Kidney (tissue), 14 donors: ENCODE measurements around the gene DUS1L. TPM values are rescaled to one million over a fixed set of nuclear protein-coding genes. Genes with fewer than 3 reads are reported as not detected.

Source experiments
- DNase-seq, 5 donors: peaks; one replicate each; pipeline ENCODE4 v3.0.0-alpha.2; 2013 to 2020
- FAIRE-seq: peaks from 2 replicates; lab custom pipeline; 2012; peaks lifted over from hg19 to GRCh38; lab: Jason Lieb, UNC
- H3K27ac ChIP-seq, 2 donors: one replicate each; pipeline ENCODE4 v1.7.0; 2013; ENCODE audit warnings: low read depth in 2 of 2, low read length in 2 of 2, inconsistent platforms in 1 of 2
- H3K27me3 ChIP-seq: one replicate; pipeline ENCODE4 v1.7.1; 2013; ENCODE audit warnings: low read length, inconsistent platforms; ENCODE audit not compliant: control insufficient read depth, insufficient read depth
- H3K36me3 ChIP-seq, 3 donors: one replicate each; pipeline versions ENCODE4 v1.7.0 to v1.7.1; 2013; ENCODE audit warnings: low read length in 3 of 3, control low read depth in 1 of 3, inconsistent platforms in 1 of 3; ENCODE audit not compliant: insufficient read depth in 3 of 3, control insufficient read depth in 2 of 3
- H3K4me1 ChIP-seq, 3 donors: one replicate each; pipeline versions ENCODE4 v1.7.0 to v1.7.1; 2013; ENCODE audit warnings: low read length in 3 of 3, inconsistent platforms in 1 of 3, low read depth in 1 of 3; ENCODE audit not compliant: control insufficient read depth in 2 of 3, insufficient read depth in 2 of 3
- H3K4me3 ChIP-seq, 3 donors: one replicate each; pipeline versions ENCODE4 v1.7.0 to v1.8.1; 2013; ENCODE audit warnings: low read length in 3 of 3, control low read depth in 1 of 3, inconsistent platforms in 1 of 3
- H3K9ac ChIP-seq, 3 donors: one replicate each; pipeline versions ENCODE4 v1.7.0 to v1.7.1; 2013; ENCODE audit warnings: low read length in 3 of 3, control low read depth in 1 of 3, inconsistent platforms in 1 of 3
- H3K9me3 ChIP-seq, 3 donors: one replicate each; pipeline versions ENCODE4 v1.7.0 to v1.7.1; 2013; ENCODE audit warnings: low read length in 3 of 3, control low read depth in 1 of 3, inconsistent platforms in 1 of 3; ENCODE audit not compliant: control insufficient read depth in 2 of 3, insufficient read depth in 1 of 3
- intact Hi-C: fragments of 100-400 bp; cut with DNase I; formaldehyde crosslinking; loops from one replicate; pipeline ENCODE4 v1.11.1; 2022
- polyA plus RNA-seq: library from polyadenylated mRNA; stranded (reverse); fragments of 350-450 nt; fragmentation: Illumina TruSeq; extraction: RNeasy Lipid Tissue Mini Kit (QIAGEN cat#74804); gene quantifications from one replicate; pipeline ENCODE4 v1.2.3, GENCODE V29; 2014; ENCODE audit warnings: low read depth, low replicate concordance; ENCODE audit not compliant: insufficient read depth
- total RNA-seq: library from RNA; stranded (reverse); fragmentation: NEBNext Ultra II Directional; extraction: Animal tissue kit (Norgen Biotek cat#: 25700); gene quantifications from one replicate; pipeline ENCODE4 v1.2.1, GENCODE V29; 2021
- TF ChIP-seq, protein P1 (sequence below): IDR thresholded peaks from 3 replicates; pipeline ENCODE4 v1.5.1; 2012; ENCODE audit warnings: mild to moderate bottlenecking, moderate library complexity, borderline replicate concordance; ENCODE audit not compliant: insufficient read depth; ENCODE audit errors: extremely low read depth
- donor health status: control.
- donor health status: control.
- donor health status: control.
- donor health status: control.
- donor health status: control.
- donor health status: DM: yes; HTN: yes; CAD: no.
- donor health status: Normal renal cell carcinoma (clear cell type).

Gene DUS1L
- total and polyA plus RNA-seq, 2 donors from 2014 or later = 84.8 to 102 TPM

DNA sequence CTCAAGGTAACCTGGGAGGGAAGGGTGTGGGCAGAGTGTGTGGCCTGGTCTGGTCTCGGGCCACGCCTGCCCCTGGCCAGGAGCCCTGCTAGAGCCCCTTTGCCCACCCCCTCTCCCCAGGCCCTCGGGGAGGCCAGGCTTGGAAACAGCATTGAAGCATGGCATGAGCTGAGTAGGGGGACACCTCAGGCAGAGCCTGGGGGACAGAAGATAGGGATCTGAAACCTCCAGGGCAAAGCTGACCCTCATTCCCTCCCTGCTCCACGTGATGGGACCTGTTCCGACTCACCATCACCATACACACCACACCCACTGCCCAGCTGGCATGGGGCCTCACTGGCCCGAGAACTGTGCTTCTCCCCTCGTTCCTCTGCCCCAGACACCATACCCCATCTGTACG lies 16.5 kb downstream of the DUS1L start:
- H3K27ac ChIP-seq = no peak overlapping the region
- H3K9ac ChIP-seq = no peak overlapping the region
- H3K36me3 ChIP-seq = peaks cover 2 to 3% (median 3%) of the 10 kb centered on the region in 3 donors
- FAIRE-seq (no peak), DNase-seq (no peak)
- no peak overlapping the region for H3K4me3 ChIP-seq
- intact Hi-C loops = no loop called here
- H3K27me3 ChIP-seq = no peaks in the 10 kb centered on the region
- H3K9me3 ChIP-seq = no peaks in the 10 kb centered on the region
- peaks cover 0 to 23% (median 8%) of the 10 kb centered on the region in 3 donors for H3K4me1 ChIP-seq
- TF ChIP-seq, protein P1, sequence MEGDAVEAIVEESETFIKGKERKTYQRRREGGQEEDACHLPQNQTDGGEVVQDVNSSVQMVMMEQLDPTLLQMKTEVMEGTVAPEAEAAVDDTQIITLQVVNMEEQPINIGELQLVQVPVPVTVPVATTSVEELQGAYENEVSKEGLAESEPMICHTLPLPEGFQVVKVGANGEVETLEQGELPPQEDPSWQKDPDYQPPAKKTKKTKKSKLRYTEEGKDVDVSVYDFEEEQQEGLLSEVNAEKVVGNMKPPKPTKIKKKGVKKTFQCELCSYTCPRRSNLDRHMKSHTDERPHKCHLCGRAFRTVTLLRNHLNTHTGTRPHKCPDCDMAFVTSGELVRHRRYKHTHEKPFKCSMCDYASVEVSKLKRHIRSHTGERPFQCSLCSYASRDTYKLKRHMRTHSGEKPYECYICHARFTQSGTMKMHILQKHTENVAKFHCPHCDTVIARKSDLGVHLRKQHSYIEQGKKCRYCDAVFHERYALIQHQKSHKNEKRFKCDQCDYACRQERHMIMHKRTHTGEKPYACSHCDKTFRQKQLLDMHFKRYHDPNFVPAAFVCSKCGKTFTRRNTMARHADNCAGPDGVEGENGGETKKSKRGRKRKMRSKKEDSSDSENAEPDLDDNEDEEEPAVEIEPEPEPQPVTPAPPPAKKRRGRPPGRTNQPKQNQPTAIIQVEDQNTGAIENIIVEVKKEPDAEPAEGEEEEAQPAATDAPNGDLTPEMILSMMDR = no peak

DNA sequence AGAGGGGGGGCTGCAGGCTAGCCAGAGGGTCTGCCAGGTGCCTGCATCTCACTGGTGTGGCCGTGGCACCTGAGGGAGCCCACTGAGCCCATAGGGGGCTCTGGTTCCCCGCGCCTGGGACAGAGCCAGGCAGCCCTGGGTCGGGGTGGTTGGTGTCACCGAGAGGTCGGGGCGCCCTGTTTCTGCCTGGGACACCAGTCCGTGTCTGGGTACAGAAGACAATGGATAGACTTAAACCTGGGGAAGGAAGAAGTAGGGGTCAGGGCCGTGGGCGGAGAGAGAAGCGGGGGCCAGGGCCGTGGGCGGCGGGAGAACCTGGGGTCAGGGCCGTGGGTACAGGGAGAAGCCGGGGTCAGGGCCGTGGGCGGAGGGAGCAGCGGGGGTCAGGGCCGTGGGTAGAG lies 17.0 kb downstream of the DUS1L start:
- H3K4me3 ChIP-seq = no peak overlapping the region
- no peaks in the 10 kb centered on the region for H3K27me3 ChIP-seq
- DNase-seq (no peak), FAIRE-seq (no peak)
- TF ChIP-seq, protein P1 = no peak
- no peaks in the 10 kb centered on the region for H3K9me3 ChIP-seq
- H3K27ac ChIP-seq = no peak overlapping the region
- H3K9ac ChIP-seq = no peak overlapping the region
- peaks cover 0 to 20% (median 8%) of the 10 kb centered on the region in 3 donors for H3K4me1 ChIP-seq
- intact Hi-C loops = no loop called here
- peaks cover 0 to 3% (median 2%) of the 10 kb centered on the region in 3 donors for H3K36me3 ChIP-seq

DNA sequence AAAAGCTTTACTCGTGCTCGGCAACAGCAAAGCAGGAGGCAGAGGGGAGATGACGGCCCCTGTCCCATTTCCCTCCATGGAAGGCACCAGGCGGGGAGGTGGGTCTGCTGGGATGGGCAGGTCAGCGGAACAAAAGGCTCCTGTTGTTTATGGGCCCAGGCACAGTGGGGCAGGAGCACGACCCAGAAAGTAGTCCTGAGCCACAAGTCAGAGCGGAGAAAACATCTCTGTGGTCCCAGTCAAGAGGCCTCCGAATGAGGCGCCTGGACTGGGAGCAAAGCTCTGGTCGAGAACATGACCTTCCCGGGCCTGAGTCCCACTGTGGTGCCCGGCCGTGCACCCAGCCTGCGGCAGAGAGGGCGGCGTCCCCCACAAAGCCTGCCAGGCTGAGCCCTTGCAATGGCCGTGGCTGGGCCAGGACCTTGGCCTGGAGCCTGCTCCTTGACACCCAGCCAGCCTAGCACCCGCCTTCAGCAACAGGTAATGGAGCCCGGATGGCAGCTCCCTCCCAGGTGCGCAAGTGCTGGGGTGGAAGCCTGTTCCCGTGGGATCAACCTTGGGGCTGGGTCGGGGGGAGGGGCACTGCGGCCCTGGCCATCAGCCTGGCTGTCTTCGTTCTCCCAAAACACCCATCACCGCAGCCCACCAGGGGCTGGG lies 17.6 kb downstream of the DUS1L start:
- Histone ChIP-seq H3K4me3 (no peak overlapping the region), H3K4me1 (peaks cover 0 to 17% (median 4%) of the 10 kb centered on the region in 3 donors), H3K27ac (no peak overlapping the region), H3K9me3 (no peaks in the 10 kb centered on the region), H3K36me3 (peaks cover 0 to 3% (median 2%) of the 10 kb centered on the region in 3 donors), H3K27me3 (no peaks in the 10 kb centered on the region), H3K9ac (no peak overlapping the region)
- intact Hi-C loops = no loop called here
- DNase-seq (no peak), FAIRE-seq (no peak)
- TF ChIP-seq, protein P1 = no peak

DNA sequence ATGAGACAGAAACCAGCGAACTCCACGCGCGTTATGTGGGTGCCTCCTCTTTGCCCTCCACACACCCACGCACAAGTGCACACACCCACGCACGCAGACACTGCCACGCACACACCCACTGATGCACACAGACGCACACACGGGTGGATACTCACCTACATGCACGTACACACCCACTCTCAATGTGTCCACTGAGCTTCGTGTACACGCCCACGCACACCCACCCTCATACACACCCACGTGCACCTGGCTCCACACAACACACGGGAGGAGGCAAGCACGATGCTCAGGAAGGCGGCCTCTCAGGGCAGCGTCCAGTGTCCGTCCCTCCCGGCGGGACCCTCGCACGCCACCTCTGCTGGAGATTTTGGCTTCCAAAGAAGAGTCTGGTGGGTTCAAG lies 18.2 kb downstream of the DUS1L start:
- no peaks in the 10 kb centered on the region for H3K27me3 ChIP-seq
- DNase-seq = no peak
- H3K9me3 ChIP-seq = no peaks in the 10 kb centered on the region
- no peak overlapping the region for H3K9ac ChIP-seq
- peaks cover 0 to 3% (median 2%) of the 10 kb centered on the region in 3 donors for H3K36me3 ChIP-seq
- TF ChIP-seq, protein P1 = no peak
- H3K4me3 ChIP-seq = no peak overlapping the region
- H3K4me1 ChIP-seq = peaks cover 0 to 11% (median 0%) of the 10 kb centered on the region in 3 donors
- no peak for FAIRE-seq
- H3K27ac ChIP-seq = no peak overlapping the region
- intact Hi-C loops = no loop called here
